ENCODE measurements around the gene ERGIC1. TPM values are rescaled to one million over a fixed set of nuclear protein-coding genes. Genes with fewer than 3 reads are reported as not detected.

Gene ERGIC1
- total and polyA plus RNA-seq, 2 of the 13 experiments (the other 11 are each of a cell fraction or from before 2014, with no cell fraction given), result 78.5 to 184 TPM

GRCh38 chr5:172807766-172808311 is 26.2 kb upstream of the ERGIC1 start:
- intact Hi-C loops (cut with micrococcal nuclease; ENCODE audit: unreplicated experiment), result no loop called here
- TSS peak; percentile 99 for BruUV-seq (replicated peaks)
- in situ Hi-C loops (cut with HindIII; ENCODE audit: extremely low pct_ligation_motif_present, low pct_unique_long_range_greater_than_20kb), result no loop called here
- peak overlapping the region; percentile 67 for H3K27ac ChIP-seq (ENCODE audit: extremely low read length, insufficient read depth, low read length)
- no peaks in the 10 kb centered on the region for H3K79me2 ChIP-seq (ENCODE audit: insufficient read depth, low read length)
- peaks cover 36% of the 10 kb centered on the region for H3K4me1 ChIP-seq (ENCODE audit: insufficient read depth, low read length)
- ATAC-seq (peak; percentile 62), FAIRE-seq (no peak), DNase-seq (ENCODE audit: low spot score) (no peak)
- H3K27me3 ChIP-seq (ENCODE audit: control insufficient read depth in 1 of 2, insufficient read depth in 2 of 2, low read length in 2 of 2), result no peaks in the 10 kb centered on the region
- H4K20me1 ChIP-seq (ENCODE audit: insufficient read depth, low read length), result no peaks in the 10 kb centered on the region
- peak overlapping the region; percentile 79 for H3K4me2 ChIP-seq (ENCODE audit: low read depth, low read length)
- CTCF ChIA-PET (ENCODE audit: low intra/inter-chr PET ratio, low total read pairs), result no interaction called here
- H3K4me3 ChIP-seq (replicated peaks in 1 of 3; ENCODE audit: insufficient read depth in 1 of 3, low read depth in 2 of 3, low read length in 3 of 3), result peak overlapping the region; percentile 47 to 56 (median 50)
- H3K36me3 ChIP-seq (replicated peaks in 1 of 2; ENCODE audit: control insufficient read depth in 1 of 2, insufficient read depth in 2 of 2, low read length in 2 of 2), result no peaks in the 10 kb centered on the region
- H2AFZ ChIP-seq (ENCODE audit: low read length), result no peak overlapping the region
- WGBS (ENCODE audit: low lambda C conversion rate), result 22% methylated on average over 11 of the region's 11 CpGs
- peaks cover 9% of the 10 kb centered on the region; the same call in 1 of the 2 replicates for H3K9me3 ChIP-seq (ENCODE audit: low read length)
- POLR2A ChIA-PET, result interaction anchor here (0.6 to 4.6 kb wide), 24 partner anchors 10 to 151 kb away, joined by 3 to 48 read pairs (median 6); partner anchors contain the start of genes DUSP1, ERGIC1 and RPL26L1
- peak overlapping the region; percentile 73 for H3K9ac ChIP-seq (ENCODE audit: insufficient read depth, low read depth, low read length)
- TF ChIP-seq, protein P1, sequence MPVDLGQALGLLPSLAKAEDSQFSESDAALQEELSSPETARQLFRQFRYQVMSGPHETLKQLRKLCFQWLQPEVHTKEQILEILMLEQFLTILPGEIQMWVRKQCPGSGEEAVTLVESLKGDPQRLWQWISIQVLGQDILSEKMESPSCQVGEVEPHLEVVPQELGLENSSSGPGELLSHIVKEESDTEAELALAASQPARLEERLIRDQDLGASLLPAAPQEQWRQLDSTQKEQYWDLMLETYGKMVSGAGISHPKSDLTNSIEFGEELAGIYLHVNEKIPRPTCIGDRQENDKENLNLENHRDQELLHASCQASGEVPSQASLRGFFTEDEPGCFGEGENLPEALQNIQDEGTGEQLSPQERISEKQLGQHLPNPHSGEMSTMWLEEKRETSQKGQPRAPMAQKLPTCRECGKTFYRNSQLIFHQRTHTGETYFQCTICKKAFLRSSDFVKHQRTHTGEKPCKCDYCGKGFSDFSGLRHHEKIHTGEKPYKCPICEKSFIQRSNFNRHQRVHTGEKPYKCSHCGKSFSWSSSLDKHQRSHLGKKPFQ (CRISPR knock-in tag; IDR thresholded peaks at IDR 0.05; ENCODE audit: insufficient replicate concordance), result peak; percentile 27
- TF ChIP-seq ZNF354B (CRISPR knock-in tag; IDR thresholded peaks at IDR 0.05) (no peak), ZNF225 (CRISPR knock-in tag; IDR thresholded peaks at IDR 0.05) (no peak), ZNF614 (CRISPR knock-in tag; IDR thresholded peaks at IDR 0.05; ENCODE audit: borderline replicate concordance) (no peak), STAT5B (CRISPR knock-in tag; IDR thresholded peaks at IDR 0.05) (no peak), ZNF121 (CRISPR knock-in tag; IDR thresholded peaks at IDR 0.05) (peak; percentile 98), ZFAT (CRISPR knock-in tag; conservative IDR thresholded peaks at IDR 0.05) (no peak), ZIK1 (CRISPR knock-in tag; IDR thresholded peaks at IDR 0.05; ENCODE audit: borderline replicate concordance, low read depth) (no peak), NKX3-1 (CRISPR knock-in tag; IDR thresholded peaks at IDR 0.05) (no peak), EED (CRISPR knock-in tag; IDR thresholded peaks at IDR 0.05) (no peak), ZNF562 (CRISPR knock-in tag; IDR thresholded peaks at IDR 0.05; ENCODE audit: borderline replicate concordance) (no peak), ZBTB7B (CRISPR knock-in tag; IDR thresholded peaks at IDR 0.05) (no peak), RBM39 (IDR thresholded peaks at IDR 0.05; ENCODE audit: low read depth, low read length, poor library complexity, severe bottlenecking) (no peak), ZNF333 (CRISPR knock-in tag; IDR thresholded peaks at IDR 0.05; ENCODE audit: borderline replicate concordance) (no peak)
- TF ChIP-seq, protein P2, sequence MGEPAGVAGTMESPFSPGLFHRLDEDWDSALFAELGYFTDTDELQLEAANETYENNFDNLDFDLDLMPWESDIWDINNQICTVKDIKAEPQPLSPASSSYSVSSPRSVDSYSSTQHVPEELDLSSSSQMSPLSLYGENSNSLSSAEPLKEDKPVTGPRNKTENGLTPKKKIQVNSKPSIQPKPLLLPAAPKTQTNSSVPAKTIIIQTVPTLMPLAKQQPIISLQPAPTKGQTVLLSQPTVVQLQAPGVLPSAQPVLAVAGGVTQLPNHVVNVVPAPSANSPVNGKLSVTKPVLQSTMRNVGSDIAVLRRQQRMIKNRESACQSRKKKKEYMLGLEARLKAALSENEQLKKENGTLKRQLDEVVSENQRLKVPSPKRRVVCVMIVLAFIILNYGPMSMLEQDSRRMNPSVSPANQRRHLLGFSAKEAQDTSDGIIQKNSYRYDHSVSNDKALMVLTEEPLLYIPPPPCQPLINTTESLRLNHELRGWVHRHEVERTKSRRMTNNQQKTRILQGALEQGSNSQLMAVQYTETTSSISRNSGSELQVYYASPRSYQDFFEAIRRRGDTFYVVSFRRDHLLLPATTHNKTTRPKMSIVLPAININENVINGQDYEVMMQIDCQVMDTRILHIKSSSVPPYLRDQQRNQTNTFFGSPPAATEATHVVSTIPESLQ (CRISPR knock-in tag; conservative IDR thresholded peaks at IDR 0.05), result no peak
- TF ChIP-seq, protein P3, sequence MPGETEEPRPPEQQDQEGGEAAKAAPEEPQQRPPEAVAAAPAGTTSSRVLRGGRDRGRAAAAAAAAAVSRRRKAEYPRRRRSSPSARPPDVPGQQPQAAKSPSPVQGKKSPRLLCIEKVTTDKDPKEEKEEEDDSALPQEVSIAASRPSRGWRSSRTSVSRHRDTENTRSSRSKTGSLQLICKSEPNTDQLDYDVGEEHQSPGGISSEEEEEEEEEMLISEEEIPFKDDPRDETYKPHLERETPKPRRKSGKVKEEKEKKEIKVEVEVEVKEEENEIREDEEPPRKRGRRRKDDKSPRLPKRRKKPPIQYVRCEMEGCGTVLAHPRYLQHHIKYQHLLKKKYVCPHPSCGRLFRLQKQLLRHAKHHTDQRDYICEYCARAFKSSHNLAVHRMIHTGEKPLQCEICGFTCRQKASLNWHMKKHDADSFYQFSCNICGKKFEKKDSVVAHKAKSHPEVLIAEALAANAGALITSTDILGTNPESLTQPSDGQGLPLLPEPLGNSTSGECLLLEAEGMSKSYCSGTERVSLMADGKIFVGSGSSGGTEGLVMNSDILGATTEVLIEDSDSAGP (CRISPR knock-in tag; IDR thresholded peaks at IDR 0.05; ENCODE audit: borderline replicate concordance), result peak; percentile 88
- TF ChIP-seq, protein P4, sequence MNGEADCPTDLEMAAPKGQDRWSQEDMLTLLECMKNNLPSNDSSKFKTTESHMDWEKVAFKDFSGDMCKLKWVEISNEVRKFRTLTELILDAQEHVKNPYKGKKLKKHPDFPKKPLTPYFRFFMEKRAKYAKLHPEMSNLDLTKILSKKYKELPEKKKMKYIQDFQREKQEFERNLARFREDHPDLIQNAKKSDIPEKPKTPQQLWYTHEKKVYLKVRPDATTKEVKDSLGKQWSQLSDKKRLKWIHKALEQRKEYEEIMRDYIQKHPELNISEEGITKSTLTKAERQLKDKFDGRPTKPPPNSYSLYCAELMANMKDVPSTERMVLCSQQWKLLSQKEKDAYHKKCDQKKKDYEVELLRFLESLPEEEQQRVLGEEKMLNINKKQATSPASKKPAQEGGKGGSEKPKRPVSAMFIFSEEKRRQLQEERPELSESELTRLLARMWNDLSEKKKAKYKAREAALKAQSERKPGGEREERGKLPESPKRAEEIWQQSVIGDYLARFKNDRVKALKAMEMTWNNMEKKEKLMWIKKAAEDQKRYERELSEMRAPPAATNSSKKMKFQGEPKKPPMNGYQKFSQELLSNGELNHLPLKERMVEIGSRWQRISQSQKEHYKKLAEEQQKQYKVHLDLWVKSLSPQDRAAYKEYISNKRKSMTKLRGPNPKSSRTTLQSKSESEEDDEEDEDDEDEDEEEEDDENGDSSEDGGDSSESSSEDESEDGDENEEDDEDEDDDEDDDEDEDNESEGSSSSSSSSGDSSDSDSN (CRISPR knock-in tag; IDR thresholded peaks at IDR 0.05), result no peak
